GM19043 (cell line): ENCODE measurements around the gene RUNDC1.
A peak's percentile ranks its signal among the peaks of the same experiment; 100 is the strongest.
"Not testable (repeated sequence)": the region's sequence is repeated elsewhere in the genome, so short reads cannot be mapped to it uniquely, and the experiment has no call there.

Experiments used
- ATAC-seq: cut with Tn5 transposase; IDR thresholded peaks from one replicate; pipeline ENCODE4 v1.9.1; 2021; ENCODE audit warnings: low read depth; ENCODE audit not compliant: unreplicated experiment

RUNDC1 gene

GRCh38 chr17:42989726-42990652 lies 9.6 kb downstream of the RUNDC1 start:
- no peak for ATAC-seq

- ATAC-seq: no peak
These were observed 11.1 kb downstream of the RUNDC1 start for GRCh38 chr17:42991471-42991870.

- no peak for ATAC-seq
These were observed 12.5 kb downstream of the RUNDC1 start for GRCh38 chr17:42992872-42993271.

- not testable (repeated sequence) for ATAC-seq
These were observed 13.5 kb downstream of the RUNDC1 start for GRCh38 chr17:42993913-42994312.

- no peak for ATAC-seq
These were observed 17.1 kb downstream of the RUNDC1 start for GRCh38 chr17:42997390-42997983.

- ATAC-seq: peak; percentile 91
These were observed 17.9 kb downstream of the RUNDC1 start, which contains the start of gene RPL27 for GRCh38 chr17:42997984-42998938. RPL27 (plus strand) TSS chr17:42998419; CDS start chr17:42998751, 332 bp downstream.

- no peak for ATAC-seq
These were observed 18.7 kb downstream of the RUNDC1 start for GRCh38 chr17:42999003-42999525.

- ATAC-seq: not testable (repeated sequence)
These were observed 20.5 kb downstream of the RUNDC1 start for GRCh38 chr17:43000894-43001293.

- no peak for ATAC-seq
These were observed 23.3 kb downstream of the RUNDC1 start for GRCh38 chr17:43003542-43004172.

- ATAC-seq: no peak
These were observed 26.5 kb downstream of the RUNDC1 start, which contains the start of gene IFI35 for GRCh38 chr17:43006639-43007551. IFI35 (plus strand) TSS chr17:43006784; CDS start chr17:43006948, 164 bp downstream.

- no peak for ATAC-seq
These were observed 30.4 kb downstream of the RUNDC1 start for GRCh38 chr17:43010667-43011308.

- ATAC-seq: no peak
These were observed 31.5 kb downstream of the RUNDC1 start for GRCh38 chr17:43011728-43012472.

GRCh38 chr17:43013296-43013695 lies 32.9 kb downstream of the RUNDC1 start:
- ATAC-seq: no peak

- no peak for ATAC-seq
These were observed 33.8 kb downstream of the RUNDC1 start for GRCh38 chr17:43014020-43014648.

- no peak for ATAC-seq
These were observed 34.5 kb downstream of the RUNDC1 start for GRCh38 chr17:43014649-43015542.

- ATAC-seq: no peak
These were observed 35.2 kb downstream of the RUNDC1 start for GRCh38 chr17:43015579-43015978.
